ENCODE results near the gene HES4.

Gene HES4

DNA sequence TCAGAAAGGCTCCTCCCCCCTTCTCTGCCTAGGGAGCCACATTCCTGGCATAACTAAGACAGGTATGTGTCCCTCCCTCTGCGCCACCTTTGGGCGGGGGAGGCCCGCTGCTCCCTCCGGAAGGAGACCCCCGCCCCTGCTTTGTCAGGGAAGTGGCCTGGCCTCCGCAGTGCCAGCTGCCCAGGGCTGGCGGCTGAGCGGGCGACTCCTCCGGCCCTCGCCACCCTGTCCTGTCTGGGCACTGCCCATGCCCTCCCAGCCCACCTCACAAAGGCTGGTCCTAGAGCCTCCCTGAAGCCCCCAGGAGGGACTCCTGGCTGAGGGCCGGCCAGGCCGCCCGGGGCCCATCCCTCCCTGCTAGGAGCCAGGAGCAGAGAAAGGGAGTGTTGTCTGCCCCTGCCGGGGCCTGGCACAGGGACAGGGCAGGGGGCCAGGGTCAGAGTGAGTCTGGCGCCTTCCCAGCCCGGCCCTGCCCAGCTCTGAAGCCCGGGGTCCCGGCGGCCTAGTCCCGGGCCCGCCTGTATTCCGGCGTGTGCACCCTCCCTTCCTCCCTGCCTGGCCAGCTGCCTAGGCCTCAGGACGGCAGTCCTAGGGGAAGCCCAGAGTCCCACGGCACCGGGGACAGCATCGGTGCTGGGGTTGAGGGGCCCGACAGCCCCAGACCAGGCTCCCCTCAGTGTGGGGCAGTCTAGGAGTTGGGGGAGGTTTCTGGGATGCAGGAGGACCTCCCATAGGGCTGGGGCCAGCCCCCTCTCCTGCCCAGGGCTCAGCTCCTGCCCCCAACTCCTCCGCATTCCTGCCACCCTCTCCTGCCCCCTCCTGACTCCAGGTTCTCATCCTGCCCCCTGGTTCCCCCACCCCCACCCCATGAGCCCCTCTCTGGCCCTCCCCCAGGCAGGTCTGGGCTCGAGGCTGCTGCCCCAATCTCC is 25.1 kb upstream of the HES4 start:
- H3K4me3 ChIP-seq (ENCODE audit: low read depth, low read length): no peak overlapping the region
- TF ChIP-seq CTCF (IDR thresholded peaks at IDR 0.05; ENCODE audit: low read depth, low read length): no peak

DNA sequence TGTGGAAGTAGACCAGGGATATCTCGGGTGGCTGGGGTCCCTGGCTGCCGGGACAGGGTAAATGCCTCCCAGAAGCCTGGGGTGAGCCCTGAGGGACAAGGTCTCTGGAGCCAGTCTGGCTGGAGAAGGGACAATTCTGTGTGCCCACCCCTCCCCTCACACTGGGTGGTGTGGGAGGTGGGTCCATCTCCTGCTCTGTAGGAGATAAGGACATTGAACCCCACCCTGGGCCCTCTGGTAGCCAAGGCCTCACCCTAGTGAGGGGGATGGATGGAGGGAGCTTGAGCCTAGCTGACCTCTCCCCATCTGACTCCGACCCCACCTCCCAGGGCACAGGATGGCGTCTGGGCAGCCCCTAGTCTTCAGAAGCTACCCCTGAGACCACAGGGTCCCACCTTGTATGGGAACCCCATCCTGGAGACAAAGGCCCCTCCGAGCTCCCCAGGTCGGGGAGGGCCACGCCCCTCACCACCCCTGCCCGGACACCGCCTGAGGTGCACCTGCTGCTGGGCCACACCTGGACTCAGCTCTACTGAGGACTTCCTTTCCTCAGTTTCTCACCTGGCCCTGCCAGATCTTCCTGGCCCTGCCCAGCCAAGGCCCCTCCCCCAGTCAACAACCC is 24.4 kb upstream of the HES4 start:
- TF ChIP-seq CTCF (IDR thresholded peaks at IDR 0.05; ENCODE audit: low read depth, low read length): no peak
- H3K4me3 ChIP-seq (ENCODE audit: low read depth, low read length): no peak overlapping the region

- H3K4me3 ChIP-seq (ENCODE audit: low read depth, low read length): no peak overlapping the region
- no peak for TF ChIP-seq CTCF (IDR thresholded peaks at IDR 0.05; ENCODE audit: low read depth, low read length)
Measured at GRCh38 chr1:1023700-1024099, 23.8 kb upstream of the HES4 start.

- no peak for TF ChIP-seq CTCF (IDR thresholded peaks at IDR 0.05; ENCODE audit: low read depth, low read length)
- no peak overlapping the region for H3K4me3 ChIP-seq (ENCODE audit: low read depth, low read length)
Measured at GRCh38 chr1:1022302-1023009, 22.6 kb upstream of the HES4 start.

DNA sequence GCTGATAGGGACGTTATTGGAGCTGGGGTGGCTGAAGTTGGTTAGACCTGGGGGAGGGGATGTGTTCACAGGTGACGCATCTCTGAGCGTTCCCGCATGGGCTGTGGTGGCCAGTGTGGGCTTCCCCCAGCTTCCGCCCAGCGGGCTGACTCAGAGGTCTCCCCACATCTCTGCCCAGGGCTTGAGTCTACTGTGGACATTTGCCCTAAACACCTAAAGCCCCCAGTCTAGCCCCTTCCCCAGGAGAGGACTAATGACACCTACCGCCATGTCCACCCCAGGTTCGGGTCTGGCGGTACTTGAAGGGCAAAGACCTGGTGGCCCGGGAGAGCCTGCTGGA is 22.0 kb upstream of the HES4 start:
- no peak for TF ChIP-seq CTCF (IDR thresholded peaks at IDR 0.05; ENCODE audit: low read depth, low read length)
- H3K4me3 ChIP-seq (ENCODE audit: low read depth, low read length): no peak overlapping the region

GRCh38 chr1:1021010-1021919 is 21.4 kb upstream of the HES4 start:
- TF ChIP-seq CTCF (IDR thresholded peaks at IDR 0.05; ENCODE audit: low read depth, low read length): no peak
- peak overlapping the region; percentile 68 for H3K4me3 ChIP-seq (ENCODE audit: low read depth, low read length)
